Measurements from ENCODE around the gene CAMP.

The CAMP gene

GRCh38 chr3:48215019-48215418 is 8.3 kb upstream of the CAMP start:
- no peak for DNase-seq

DNA sequence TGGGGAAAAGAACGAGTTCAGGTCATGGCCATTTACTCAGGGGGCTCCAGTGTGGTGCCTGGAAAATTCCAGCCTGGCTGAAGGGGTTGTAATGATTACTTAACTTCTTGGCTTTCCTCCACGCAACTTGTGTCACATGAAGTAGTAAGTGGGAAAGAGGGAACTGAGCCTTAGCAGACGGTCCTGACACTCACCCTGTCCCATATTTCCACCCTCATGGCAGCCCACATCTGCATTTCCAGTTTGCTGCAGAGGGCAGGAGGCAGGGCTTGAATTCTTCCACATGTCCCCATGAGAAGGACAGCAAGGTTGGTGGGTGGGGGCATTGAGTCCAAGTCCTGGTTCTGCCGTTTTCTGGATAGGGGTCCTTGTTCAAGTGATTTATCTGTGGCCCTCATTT is 7.8 kb upstream of the CAMP start:
- DNase-seq, result no peak

DNA sequence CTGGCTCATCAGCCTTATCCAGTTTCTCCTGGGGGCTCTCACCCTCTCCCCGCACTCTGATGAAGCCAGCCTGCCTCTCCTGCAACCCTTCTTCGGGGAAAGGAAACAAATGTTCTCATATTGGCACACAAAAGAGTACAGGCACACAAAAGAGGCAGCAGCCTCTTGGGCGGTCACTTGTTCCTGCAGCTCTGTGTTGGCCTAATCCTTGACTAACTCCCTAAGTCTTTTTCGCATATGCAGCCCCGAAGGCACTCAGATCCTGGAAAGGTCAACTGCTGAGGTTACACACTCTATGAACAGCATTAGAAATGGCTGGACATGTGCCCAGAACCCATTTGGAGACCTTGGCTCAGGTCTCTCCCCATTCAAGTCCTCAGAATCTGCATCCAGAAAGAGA is 7.4 kb upstream of the CAMP start:
- DNase-seq, result no peak

DNA sequence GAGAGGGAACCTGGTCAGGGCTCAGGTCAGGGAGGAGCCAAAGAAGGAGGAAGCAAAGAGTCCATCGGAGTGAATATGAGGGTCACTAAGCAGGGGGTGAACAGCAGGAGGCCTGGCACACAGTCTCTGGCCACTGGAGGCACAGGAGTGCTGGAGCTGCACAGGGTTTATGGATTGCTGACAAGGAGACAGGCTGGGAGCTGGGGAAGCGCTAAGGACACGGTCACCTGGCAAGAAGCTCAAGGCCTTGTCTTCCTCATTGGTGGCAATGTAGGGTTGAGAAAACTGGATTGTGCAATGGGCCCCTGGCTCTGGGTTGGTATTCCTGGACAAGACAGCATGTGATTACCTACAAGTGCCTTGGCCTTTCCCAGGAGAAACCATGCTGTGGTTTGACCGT is 5.8 kb upstream of the CAMP start:
- no peak for DNase-seq

DNA sequence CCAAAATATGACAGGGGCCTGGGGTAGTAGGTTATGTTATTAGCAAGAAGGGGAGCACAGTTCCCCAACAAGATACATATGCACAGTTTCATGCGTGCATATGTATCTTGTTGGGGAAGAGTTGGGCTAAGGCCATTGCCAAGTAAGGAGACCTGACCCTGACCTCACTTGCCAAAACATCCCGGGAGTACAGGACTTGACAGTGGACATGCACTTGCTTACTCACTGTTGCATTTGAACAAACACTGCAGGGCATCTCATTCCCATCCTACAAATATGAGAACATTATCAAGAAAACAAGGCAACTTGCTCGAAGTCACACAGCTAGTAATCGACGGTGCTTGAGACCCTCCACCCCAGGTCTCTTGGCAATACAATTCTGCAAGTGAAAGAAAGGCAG is 4.8 kb upstream of the CAMP start:
- no peak for DNase-seq

DNA sequence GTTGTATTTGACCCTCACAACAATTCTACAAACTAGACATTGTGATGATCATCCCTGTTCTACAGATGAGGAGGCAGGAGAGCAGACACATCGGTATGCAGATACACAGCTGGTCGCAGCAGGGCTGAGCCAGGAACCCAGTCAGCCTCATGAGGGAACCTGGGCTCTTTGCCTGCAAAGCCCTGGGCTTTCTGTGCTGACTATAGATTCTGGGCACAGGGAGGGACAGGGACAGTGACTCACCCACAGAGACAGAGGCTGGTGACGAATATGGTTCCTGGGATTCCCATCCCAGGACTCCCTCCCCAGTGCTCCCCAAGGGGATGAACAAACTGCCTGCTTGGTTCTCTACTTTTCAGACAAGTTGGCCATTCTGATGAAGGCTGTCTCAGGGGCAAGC is 3.8 kb upstream of the CAMP start:
- no peak for DNase-seq

GRCh38 chr3:48220746-48221145 is 2.5 kb upstream of the CAMP start:
- no peak for DNase-seq

DNA sequence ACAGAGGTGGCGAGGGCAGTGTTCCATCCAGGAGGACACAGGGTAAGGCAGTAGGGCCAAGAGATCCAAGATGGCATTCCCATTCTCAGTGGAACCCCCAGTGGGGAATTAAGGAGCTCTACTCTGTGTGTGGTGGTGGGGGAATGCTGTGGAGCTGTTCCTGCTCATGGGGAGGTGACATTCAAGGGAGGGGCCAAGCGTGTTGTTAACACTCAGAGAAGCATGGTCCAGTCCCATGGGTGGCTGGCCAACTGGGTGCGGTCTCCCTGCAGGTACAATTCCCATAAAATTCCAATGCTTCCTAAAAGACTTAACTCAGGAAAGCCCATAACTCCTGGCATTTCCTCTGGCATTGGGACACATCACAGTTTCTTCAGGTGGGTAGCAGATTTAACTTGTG is 2.3 kb downstream of the CAMP start:
- DNase-seq, result no peak

- DNase-seq, result no peak
These were observed 3.6 kb downstream of the CAMP start for GRCh38 chr3:48226939-48227338.

- DNase-seq, result no peak
These were observed 8.9 kb downstream of the CAMP start for GRCh38 chr3:48232232-48232631.

GRCh38 chr3:48232734-48233133 is 9.4 kb downstream of the CAMP start:
- peak; percentile 52 for DNase-seq

DNA sequence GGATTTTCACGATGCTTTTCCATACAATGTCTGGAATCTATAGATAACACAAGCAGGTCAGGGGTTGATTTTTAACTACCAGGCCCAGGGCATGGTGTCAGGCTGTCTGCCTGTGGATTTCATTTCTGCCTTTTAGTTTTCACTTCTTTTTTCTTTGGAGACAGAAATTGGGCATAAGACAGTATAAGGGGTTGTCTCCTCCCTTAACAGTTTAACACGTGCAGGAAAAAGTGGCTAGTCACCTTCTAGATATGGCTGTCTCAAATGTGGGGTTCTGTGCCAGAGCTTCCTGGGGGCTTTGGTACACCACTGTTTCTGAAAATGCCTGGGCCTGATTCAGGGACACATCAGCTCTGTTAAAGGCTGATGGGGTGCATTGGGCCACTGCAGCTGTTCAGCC is 10.2 kb downstream of the CAMP start:
- DNase-seq, result no peak

GRCh38 chr3:48236531-48236930 is 13.2 kb downstream of the CAMP start:
- DNase-seq, result no peak

DNA sequence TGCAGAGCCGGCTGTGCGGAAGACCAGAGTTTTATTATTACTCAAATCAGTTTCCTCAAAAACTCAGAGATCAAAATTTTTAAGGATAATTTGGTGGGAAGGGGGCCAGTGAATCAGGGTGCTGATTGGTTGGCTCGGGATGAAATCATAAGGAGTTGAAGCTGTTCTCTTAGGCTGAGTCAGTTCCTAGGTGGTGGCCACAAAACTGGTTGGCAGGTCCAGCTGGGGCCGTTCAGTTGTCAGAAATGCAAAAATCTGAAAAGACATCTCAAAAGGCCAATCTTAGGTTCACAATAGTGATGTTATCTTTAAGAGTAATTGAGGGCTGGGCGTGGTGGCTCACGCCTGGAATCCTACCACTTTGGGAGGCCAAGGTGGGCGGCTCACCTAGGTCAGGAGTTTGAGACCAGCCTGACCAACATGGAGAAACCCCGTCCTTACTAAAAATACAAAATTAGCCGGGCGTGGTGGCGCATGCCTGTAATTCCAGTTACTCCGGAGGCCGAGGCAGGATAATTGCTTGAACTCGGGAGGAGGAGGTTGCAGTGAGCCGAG is 15.3 kb downstream of the CAMP start:
- DNase-seq, result no peak

DNA sequence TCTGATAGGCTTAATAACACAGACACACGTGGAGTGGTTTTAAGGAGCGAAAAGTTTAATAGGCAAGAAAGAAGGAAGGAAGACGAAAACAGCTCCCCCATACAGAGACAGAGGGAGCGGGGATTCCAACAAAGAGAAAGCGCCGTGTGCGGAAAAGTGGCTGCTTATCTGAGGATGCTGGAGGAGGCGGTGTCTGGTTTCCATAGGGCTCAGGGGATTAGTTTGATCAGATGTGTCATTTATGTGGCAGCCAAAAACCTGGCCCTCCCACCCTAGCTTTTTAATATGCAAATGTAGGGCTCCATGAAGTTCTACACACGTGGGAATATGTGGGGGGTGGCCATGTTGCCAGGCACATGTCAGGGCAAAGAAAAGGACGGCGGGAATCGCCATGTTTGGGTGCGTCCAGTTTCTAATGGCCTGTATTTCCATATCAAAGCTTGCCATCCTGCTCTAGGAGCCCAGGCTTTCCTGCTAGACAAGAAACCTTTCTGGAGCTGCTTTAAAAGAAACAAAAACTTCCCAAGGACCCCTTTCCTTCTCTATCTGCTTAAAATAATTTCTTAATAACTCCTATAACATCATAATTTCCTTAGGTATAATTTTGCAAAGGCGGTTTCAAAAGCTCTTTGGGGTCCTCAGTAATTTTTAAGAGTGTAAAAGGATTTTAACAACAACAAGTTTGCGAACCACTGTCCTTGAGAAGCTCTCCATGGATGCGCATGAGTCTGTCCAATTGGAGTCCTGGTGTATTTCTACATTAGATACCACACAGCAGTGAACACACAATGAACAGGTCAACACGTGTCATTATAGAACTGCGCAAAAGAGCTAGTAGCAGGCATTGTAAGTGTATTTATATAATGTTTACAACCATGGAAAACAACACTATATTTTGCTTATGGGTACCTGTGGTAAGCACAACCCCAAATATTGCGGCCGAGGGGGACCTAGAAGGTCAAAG is 17.0 kb downstream of the CAMP start:
- DNase-seq, result no peak

DNA sequence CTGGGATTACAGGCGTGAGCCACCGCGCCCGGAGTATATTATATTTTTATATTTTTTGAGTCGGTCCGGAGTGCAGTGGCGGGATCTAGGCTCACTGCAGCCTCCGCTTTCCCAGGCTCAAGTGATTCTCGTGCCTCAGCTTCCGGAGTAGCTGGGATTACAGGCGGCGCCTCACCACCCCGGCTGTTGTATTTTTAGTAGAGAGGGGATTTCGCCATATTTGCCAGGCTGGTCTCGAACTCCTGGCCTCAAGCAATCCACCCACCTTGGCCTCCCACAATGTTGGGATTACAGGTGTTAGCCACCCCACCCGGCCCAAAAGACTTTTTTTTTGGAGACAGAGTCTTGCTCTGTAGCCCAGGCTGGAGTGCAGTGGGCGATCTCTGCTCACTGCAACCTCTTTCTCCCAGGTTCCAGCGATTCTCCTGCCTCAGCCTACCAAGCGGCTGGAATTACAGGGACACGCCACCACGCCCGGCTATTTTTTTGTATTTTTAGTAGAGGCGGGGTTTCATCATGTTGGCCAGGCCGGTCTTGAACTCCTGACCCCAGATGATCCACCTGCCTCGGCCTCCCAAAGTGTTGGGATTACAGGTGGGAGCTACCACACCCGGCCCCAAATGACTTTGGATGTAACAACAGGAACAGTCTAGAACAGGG is 18.6 kb downstream of the CAMP start:
- DNase-seq, result no peak

DNA sequence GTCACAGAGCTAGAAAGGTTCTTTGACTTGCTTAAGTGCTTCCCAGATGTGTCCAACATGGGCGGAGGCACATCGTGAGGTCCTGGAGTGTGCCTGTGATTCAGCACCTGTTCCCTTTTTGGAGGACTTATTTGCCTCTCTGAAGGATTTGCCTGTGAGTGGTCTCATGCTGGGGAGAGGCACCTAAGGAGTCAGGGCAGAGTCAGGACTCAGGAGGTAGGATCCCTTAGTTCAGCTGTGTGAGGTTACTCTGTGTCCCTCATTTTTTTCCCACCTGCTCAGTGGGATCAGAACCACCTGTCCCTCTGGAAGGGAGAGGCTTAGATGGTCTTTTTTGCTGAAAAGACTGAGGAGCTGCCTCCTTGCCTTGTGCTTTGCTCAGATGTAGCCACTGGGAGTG is 20.6 kb downstream of the CAMP start:
- no peak for DNase-seq

GRCh38 chr3:48244461-48244860 is 21.2 kb downstream of the CAMP start:
- no peak for DNase-seq

DNA sequence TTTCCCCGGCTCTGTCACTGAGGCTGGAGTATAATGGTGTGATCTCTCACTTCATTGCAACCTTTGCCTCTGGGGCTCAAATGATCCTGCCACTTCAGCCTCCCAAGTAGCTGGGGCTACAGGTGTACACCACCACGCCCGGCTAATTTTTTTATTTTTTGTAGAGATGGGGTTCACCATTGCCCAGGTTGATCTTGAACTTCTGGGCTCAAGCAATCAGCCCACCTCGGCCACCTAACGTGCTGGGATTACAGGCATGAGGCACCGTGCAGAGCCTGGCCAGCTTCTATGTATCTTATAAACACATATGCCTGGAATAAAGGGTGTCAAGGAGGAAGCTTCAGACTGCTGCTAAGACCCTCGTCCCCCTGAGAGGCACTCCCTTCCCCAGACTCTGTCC is 21.8 kb downstream of the CAMP start:
- DNase-seq, result no peak

- DNase-seq, result no peak
These were observed 24.1 kb downstream of the CAMP start for GRCh38 chr3:48247401-48247811.

DNA sequence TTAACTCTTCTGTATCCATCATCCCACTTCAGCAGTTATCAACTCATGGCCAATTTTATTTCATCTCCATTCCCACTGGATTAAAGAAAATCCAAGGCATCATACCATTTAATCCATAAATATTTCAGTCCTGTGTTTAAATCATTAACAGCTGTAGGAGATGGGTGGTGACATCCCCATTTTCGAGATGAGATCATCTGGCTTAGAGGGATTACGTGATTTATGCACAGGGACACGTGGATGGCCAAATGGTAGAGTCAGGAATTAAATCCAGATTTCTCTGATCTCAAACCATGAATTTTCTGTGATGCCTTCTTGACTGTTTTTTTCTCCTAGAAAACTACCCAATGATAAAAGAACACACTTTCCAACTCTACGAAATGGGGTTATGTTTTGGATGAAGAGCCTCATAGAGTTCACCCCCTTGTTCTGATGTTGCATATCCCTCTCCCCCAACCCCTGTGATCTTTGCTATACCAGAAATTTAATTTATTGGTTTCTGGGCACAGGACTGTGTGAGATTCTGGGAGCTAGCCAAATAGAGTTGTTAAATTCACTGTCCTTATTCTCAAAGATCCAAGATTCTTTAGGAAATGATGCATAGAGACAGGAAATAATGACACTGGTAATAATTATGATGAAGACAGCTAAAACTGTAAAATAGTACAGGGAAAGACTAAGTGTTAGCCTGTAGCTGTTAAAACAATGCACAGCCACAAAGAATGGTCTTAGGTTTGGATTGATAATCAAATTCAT is 25.0 kb downstream of the CAMP start:
- DNase-seq, result no peak

DNA sequence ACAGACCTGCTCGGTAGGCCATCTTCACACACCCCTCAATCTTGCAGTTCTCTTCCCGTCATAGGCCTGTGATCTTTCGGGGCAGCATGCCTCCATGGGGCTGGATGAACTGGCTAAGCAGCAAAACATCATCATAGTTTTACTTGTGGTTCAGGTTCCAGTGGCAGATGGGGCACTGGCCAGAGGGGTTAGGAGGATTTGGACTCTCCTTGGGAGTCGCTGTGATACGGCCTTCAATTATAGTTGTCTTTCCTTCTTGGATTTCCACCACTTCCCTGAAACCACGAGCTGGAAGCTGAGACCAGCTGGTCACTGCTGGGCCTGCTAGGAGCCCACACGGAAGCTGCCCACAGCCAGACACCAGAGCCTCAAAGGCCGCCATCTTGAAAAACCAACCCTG is 33.3 kb downstream of the CAMP start:
- no peak for DNase-seq

DNA sequence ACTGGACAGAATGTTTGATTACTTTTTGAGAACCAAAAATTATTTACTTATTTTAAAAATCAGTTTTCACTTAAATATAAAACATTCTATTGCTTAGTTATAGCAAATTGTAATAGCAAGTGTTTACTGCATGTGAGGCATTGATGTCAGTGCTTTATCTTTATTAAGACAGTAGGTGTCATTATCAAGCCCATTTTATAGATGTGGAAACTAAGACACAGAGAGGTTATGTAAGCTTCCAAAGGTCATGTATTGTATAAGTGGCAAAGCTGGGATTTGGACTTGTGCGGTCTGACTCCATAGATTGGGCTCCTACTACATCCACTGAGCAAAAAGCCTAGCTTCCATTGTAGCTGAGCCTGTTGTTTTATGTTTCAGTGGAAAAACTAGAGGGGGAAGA is 35.2 kb downstream of the CAMP start:
- DNase-seq, result no peak
